ENCODE measurements around the gene DEFB125.

GRCh38 chr20:90651-91050, 3.2 kb downstream of the DEFB125 start:
- TF ChIP-seq CTCF (IDR thresholded peaks at IDR 0.05) (no peak), POLR2A (IDR thresholded peaks at IDR 0.05) (no peak)
